ENCODE data around the gene EPPIN.

The EPPIN gene

GRCh38 chr20:45564760-45565276 lies 17.6 kb upstream of the EPPIN start:
- peaks cover 33% of the 10 kb centered on the region for H3K27me3 Mint-ChIP-seq (ENCODE audit: low read depth)
- H3K4me3 Mint-ChIP-seq = no peak overlapping the region
- H3K4me1 Mint-ChIP-seq = no peaks in the 10 kb centered on the region
- H3K36me3 Mint-ChIP-seq (ENCODE audit: low read depth) = no peaks in the 10 kb centered on the region
- H3K9me3 Mint-ChIP-seq = no peaks in the 10 kb centered on the region
- no peak overlapping the region for H3K27ac Mint-ChIP-seq
- no peak for TF ChIP-seq CTCF (IDR thresholded peaks at IDR 0.05; ENCODE audit: unreplicated experiment in 3 of 3)

- Mint-ChIP-seq H3K4me1 (no peaks in the 10 kb centered on the region), H3K27ac (no peak overlapping the region), H3K27me3 (ENCODE audit: low read depth) (peaks cover 6% of the 10 kb centered on the region), H3K9me3 (peaks cover 4% of the 10 kb centered on the region), H3K4me3 (no peak overlapping the region), H3K36me3 (ENCODE audit: low read depth) (no peaks in the 10 kb centered on the region)
- no peak for TF ChIP-seq CTCF (IDR thresholded peaks at IDR 0.05; ENCODE audit: unreplicated experiment in 3 of 3)
Observed at GRCh38 chr20:45555198-45555597, 8.0 kb upstream of the EPPIN start.

- peaks cover 11% of the 10 kb centered on the region for H3K27me3 Mint-ChIP-seq (ENCODE audit: low read depth)
- no peaks in the 10 kb centered on the region for H3K36me3 Mint-ChIP-seq (ENCODE audit: low read depth)
- H3K4me3 Mint-ChIP-seq = no peak overlapping the region
- peaks cover 4% of the 10 kb centered on the region for H3K9me3 Mint-ChIP-seq
- TF ChIP-seq CTCF (IDR thresholded peaks at IDR 0.05; ENCODE audit: unreplicated experiment in 3 of 3) = no peak
- no peak overlapping the region for H3K27ac Mint-ChIP-seq
- H3K4me1 Mint-ChIP-seq = no peaks in the 10 kb centered on the region
Observed at GRCh38 chr20:45552456-45552855, 5.3 kb upstream of the EPPIN start.

GRCh38 chr20:45550765-45551164 lies 3.6 kb upstream of the EPPIN start:
- Mint-ChIP-seq H3K4me3 (no peak overlapping the region), H3K36me3 (ENCODE audit: low read depth) (no peaks in the 10 kb centered on the region), H3K27ac (no peak overlapping the region), H3K27me3 (ENCODE audit: low read depth) (peaks cover 17% of the 10 kb centered on the region), H3K9me3 (peaks cover 4% of the 10 kb centered on the region), H3K4me1 (no peaks in the 10 kb centered on the region)
- TF ChIP-seq CTCF (IDR thresholded peaks at IDR 0.05; ENCODE audit: unreplicated experiment in 3 of 3) = no peak

- no peak overlapping the region for H3K27ac Mint-ChIP-seq
- H3K36me3 Mint-ChIP-seq (ENCODE audit: low read depth) = no peaks in the 10 kb centered on the region
- no peaks in the 10 kb centered on the region for H3K4me1 Mint-ChIP-seq
- H3K27me3 Mint-ChIP-seq (ENCODE audit: low read depth) = peaks cover 27% of the 10 kb centered on the region
- peaks cover 4% of the 10 kb centered on the region for H3K9me3 Mint-ChIP-seq
- H3K4me3 Mint-ChIP-seq = no peak overlapping the region
- TF ChIP-seq CTCF (IDR thresholded peaks at IDR 0.05; ENCODE audit: unreplicated experiment in 3 of 3) = no peak
Observed at GRCh38 chr20:45548410-45548809, 1.2 kb upstream of the EPPIN start.

- H3K4me3 Mint-ChIP-seq = no peak overlapping the region
- H3K4me1 Mint-ChIP-seq = no peaks in the 10 kb centered on the region
- no peaks in the 10 kb centered on the region for H3K9me3 Mint-ChIP-seq
- peaks cover 31% of the 10 kb centered on the region for H3K27me3 Mint-ChIP-seq (ENCODE audit: low read depth)
- H3K36me3 Mint-ChIP-seq (ENCODE audit: low read depth) = no peaks in the 10 kb centered on the region
- peak; percentile 35 to 50 (median 37) for TF ChIP-seq CTCF (IDR thresholded peaks at IDR 0.05; ENCODE audit: unreplicated experiment in 3 of 3)
- H3K27ac Mint-ChIP-seq = no peak overlapping the region
Observed at GRCh38 chr20:45545754-45546453, 1.3 kb downstream of the EPPIN start.

Measured in nephron (organoid).